Muscle layer of duodenum (tissue), 2 donors: ENCODE results near the gene PEAK3.

Source experiments
- H3K27ac ChIP-seq: one replicate; pipeline ENCODE4 v1.7.0; 2013; ENCODE audit warnings: mild to moderate bottlenecking, low read length
- H3K27me3 ChIP-seq: one replicate; pipeline ENCODE4 v1.7.0; 2013; ENCODE audit warnings: low read depth, mild to moderate bottlenecking, control low read depth, low read length
- H3K36me3 ChIP-seq, 2 donors: one replicate each; pipeline ENCODE4 v1.7.0; 2013; ENCODE audit warnings: low read length in 2 of 2, control low read depth in 1 of 2, mild to moderate bottlenecking in 1 of 2; ENCODE audit not compliant: insufficient read depth in 2 of 2, control insufficient read depth in 1 of 2
- H3K4me1 ChIP-seq, 2 donors: one replicate each; pipeline ENCODE4 v1.7.0; 2013; ENCODE audit warnings: low read length in 2 of 2, mild to moderate bottlenecking in 2 of 2, control low read depth in 1 of 2, moderate library complexity in 1 of 2; ENCODE audit not compliant: insufficient read depth in 2 of 2, control insufficient read depth in 1 of 2
- H3K4me3 ChIP-seq, 2 donors: one replicate each; pipeline ENCODE4 v1.7.0; 2013; ENCODE audit warnings: low read length in 2 of 2, low read depth in 1 of 2, mild to moderate bottlenecking in 1 of 2
- H3K9me3 ChIP-seq, 2 donors: one replicate each; pipeline ENCODE4 v1.7.0; 2013; ENCODE audit warnings: low read length in 2 of 2, control low read depth in 1 of 2, mild to moderate bottlenecking in 1 of 2; ENCODE audit not compliant: control insufficient read depth in 1 of 2
- donor health status: healthy.

The PEAK3 gene

DNA sequence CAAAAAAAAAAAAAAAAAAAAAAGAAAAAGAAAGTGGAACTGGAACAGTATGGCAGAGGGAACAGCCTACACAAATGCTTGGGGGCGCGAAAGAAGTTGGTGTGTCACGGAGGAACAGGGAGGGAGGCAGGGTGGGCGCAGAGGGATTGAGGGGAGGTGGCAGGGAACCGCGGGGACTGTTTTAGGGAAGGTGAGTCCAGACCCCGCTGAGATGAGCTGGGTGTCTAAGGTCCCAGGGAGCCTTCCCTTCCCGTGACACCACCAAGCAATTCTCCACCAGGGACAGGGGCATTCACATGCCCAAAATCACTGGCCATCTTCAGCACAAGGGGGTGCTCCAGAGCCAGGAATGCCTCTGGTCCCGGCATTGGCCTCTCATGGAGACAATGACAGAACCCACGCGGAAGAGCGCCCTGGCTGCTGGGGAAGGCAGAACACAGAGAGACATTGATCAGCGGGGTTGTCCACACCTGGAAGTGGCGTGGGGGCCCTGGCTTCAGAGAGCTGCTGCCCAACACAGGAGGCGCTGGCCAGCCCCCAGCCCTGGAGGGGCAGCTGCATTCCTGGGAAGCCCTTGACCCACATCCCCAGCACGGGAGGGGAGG is 6.9 kb downstream of the PEAK3 start:
- Histone ChIP-seq H3K4me3 (no peak overlapping the region), H3K36me3 (peaks cover 0 to 24% of the 10 kb centered on the region in 2 donors), H3K9me3 (no peaks in the 10 kb centered on the region), H3K27ac (no peak overlapping the region), H3K4me1 (peaks cover 9 to 54% of the 10 kb centered on the region in 2 donors), H3K27me3 (no peaks in the 10 kb centered on the region)

DNA sequence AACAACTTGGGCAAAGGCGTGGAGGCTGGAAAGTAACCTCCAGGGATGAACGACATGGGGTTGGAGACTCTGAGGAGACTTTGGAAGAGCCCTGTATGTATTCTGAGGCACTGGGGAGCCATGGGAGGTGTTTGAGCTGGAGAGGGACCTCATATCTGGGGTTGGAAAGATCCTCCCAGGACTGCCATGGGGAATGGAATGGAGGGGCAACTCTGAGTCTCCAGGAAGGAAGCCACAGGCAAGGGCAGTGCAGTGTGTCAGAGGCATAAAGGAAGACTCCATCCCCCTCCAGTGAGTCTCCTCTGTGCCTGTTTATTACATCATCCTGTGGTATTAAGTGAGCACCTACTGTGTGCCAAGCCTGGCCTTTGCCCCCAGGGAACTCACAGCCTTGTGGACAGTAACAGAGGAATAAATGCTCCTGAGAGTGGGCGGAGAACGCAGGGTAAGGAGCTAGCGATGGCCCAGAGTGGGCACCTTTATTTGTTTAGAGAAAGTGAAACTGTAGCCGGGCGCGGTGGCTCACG is 7.7 kb downstream of the PEAK3 start:
- peaks cover 0 to 24% of the 10 kb centered on the region in 2 donors for H3K36me3 ChIP-seq
- H3K4me1 ChIP-seq: peaks cover 9 to 54% of the 10 kb centered on the region in 2 donors
- H3K4me3 ChIP-seq: peak overlapping the region in 1 of 2 donors; percentile 51

DNA sequence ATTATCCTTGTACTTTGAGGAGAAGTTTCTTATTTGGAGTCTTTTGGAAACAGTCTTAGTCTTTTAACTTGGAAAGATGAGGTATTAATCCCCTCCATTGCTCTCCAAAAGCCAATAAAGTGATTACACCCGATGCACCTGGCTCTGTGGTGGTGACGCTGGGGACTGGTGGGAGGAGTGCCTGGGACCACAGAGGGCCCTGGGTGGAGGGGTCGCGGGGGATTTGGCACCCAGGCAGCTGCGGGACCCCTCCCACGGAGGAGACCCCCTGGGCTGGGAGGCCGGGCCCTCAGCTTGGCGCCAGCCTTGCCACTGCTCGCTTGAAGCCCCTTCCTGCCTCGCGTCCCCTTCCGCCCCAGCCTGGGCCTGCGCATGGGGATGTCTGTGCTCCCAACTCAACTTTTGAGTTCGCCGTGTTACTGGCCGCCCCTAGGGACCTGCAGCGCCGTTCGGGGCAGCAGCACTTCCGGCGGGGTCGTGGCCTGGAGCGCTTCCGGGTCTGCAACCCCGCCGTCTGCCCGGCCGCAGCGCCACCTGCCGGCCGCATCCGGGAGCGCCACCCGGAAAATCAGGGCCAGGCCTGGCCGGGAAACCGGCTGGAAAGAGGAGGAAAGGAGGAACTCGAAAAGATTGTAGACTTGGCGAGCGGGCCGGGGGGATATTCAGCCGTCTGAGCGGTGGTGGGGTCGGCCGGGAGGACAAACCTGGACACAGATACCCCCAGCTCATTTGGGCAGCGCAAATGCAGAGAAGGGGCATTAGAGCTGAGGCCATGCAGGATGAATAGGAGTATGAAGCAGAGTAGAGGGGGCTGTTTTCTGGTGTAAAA is 8.4 kb downstream of the PEAK3 start:
- no peaks in the 10 kb centered on the region for H3K27me3 ChIP-seq
- peak overlapping the region; percentile 51 for H3K27ac ChIP-seq
- H3K4me3 ChIP-seq: peak overlapping the region in 1 of 2 donors; percentile 51
- H3K36me3 ChIP-seq: peaks cover 0 to 24% of the 10 kb centered on the region in 2 donors
- H3K4me1 ChIP-seq: peaks cover 9 to 54% of the 10 kb centered on the region in 2 donors
- H3K9me3 ChIP-seq: no peaks in the 10 kb centered on the region

More for the DNA sequence above, 7.7 kb downstream of the PEAK3 start:
- Histone ChIP-seq H3K27ac (peak overlapping the region; percentile 51), H3K27me3 (no peaks in the 10 kb centered on the region), H3K9me3 (no peaks in the 10 kb centered on the region)

DNA sequence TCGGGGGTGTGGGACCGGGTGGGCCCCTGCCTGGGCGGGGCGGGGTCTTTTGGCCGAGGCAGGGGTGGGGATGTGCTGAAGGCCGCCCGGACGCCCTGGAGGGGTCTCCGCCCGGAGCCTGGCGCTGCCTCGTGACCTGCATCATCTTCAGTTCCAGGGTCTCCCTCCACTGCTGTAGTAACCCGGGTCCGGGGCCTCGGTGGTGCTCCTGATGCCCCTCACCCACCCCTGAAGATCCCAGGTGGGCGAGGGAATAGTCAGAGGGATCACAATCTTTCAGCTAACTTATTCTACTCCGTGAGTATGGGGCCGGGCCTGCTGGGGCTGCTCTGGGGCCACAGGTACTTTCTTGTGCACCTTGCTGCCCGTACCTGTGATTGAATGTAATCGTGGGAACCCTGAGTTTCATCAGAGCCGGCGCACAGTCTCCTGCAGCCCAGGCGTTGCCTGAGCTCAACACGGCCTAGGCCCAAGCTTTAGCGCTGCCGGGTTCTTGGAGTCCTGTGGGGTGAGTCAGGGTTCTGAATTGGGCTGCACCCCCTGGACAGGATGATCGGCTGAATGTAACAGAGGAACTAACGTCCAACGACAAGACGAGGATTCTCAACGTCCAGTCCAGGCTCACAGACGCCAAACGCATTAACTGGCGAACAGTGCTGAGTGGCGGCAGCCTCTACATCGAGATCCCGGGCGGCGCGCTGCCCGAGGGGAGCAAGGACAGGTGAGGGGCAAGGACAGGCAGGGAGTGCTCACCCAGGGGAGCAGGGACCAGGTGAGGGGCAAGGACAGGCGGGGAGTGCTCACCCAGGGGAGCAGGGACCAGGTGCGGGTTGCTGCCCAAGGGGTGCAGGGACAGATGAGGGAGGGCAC is 10.5 kb downstream of the PEAK3 start:
- Histone ChIP-seq H3K27ac (peak overlapping the region; percentile 87), H3K36me3 (peaks cover 0 to 24% of the 10 kb centered on the region in 2 donors), H3K27me3 (no peaks in the 10 kb centered on the region), H3K9me3 (no peaks in the 10 kb centered on the region), H3K4me1 (peaks cover 9 to 58% of the 10 kb centered on the region in 2 donors), H3K4me3 (peak overlapping the region; percentile 70 to 99)

DNA sequence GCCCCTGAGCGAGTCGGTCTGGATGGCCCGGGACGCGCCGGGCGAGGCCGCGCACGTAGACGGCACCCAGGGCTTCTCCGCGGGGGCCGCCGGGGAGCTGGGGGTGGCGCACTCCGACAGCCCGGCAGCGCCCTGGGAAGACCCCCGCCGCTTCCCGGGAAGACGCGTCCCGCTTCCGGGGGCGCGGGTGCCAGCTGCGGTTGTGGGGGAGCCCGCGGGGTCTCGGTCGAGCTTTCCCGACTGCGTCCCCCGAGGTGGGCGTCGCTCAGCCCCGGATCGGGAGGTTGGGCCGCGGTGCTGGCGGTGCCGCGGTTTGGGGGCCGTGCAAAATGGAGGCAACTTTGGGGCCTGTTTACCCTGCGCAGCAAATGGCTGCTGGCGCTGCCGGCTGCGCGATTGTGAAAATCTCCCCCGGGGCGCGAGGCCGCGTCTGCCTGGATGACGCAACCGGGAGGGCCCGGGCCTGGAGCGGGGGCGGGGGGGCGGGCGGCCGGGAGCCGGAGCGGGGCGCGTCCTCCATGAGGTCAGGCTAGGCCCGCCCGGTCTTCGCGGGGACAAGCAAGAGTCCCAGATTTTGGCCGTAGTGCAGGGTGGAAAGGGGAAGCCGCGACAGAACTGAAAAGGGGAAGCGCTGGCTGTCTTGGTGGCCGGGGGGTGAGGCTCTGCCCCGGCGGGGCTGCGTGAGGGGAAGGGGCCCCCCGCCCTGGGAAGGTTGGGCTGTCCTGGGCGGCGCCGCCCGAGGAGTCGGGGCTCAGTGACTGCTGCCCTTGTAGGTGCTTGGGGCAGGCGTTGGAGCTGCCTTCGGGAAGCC is 11.3 kb downstream of the PEAK3 start:
- Histone ChIP-seq H3K9me3 (no peaks in the 10 kb centered on the region), H3K27ac (peak overlapping the region; percentile 87), H3K4me1 (peaks cover 9 to 52% of the 10 kb centered on the region in 2 donors), H3K36me3 (peaks cover 0 to 19% of the 10 kb centered on the region in 2 donors), H3K27me3 (no peaks in the 10 kb centered on the region), H3K4me3 (peak overlapping the region; percentile 76 to 99)

DNA sequence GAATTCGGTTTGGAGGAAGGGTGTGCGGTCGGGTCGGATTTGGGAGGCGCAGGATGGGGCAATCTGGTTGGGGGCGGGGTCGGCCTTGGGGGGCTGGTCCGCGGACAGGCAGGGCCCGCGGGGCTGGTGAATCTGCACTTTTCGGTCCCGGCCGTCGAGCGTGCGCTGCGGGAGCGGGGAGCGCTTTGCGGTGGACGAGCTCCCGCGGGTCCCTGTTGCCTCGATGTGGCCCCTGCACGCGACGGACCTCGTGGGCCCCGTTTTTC is 11.9 kb downstream of the PEAK3 start:
- H3K4me1 ChIP-seq: peaks cover 9 to 47% of the 10 kb centered on the region in 2 donors
- peak overlapping the region; percentile 84 for H3K27ac ChIP-seq
- no peaks in the 10 kb centered on the region for H3K9me3 ChIP-seq
- H3K4me3 ChIP-seq: peak overlapping the region; percentile 76 to 99
- H3K27me3 ChIP-seq: no peaks in the 10 kb centered on the region
- H3K36me3 ChIP-seq: peaks cover 0 to 19% of the 10 kb centered on the region in 2 donors

DNA sequence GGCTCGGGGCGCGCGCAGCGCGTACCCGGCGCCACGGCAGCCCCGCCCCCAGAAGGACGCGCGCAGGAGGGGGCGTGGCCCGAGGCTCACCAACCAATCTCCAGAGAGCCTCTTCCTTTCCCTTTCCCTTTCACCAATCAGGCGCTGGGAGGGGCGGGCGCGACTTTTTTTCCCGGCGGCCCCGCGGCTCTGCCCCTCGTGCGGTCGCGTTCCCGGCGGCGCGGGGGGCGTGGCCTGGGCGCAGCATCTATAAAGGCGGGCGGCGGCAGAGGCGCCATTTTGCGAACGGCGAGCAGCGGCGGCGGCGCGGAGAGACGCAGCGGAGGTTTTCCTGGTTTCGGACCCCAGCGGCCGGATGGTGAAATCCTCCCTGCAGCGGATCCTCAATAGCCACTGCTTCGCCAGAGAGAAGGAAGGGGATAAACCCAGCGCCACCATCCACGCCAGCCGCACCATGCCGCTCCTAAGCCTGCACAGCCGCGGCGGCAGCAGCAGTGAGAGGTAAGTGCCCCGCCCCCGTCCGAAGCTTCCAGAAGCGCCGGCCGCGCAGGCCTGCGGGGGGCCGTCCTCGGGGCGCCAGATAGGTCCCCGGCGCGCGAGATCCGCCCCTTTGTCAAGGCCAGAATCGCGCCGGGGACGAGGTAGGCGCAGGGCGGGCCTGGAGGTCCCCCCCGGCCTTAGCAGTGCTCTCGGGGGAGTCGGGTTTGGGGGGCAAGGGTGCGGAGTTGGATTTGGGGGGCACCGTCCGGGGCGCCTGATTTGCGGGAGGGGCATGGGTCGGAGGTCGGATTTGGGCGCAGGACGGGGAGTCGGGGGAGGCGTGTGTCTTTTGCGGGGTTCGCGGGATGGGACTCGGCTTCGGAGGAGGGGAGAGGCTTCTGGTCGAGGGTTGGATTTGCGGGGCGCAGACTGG is 12.5 kb downstream of the PEAK3 start:
- Histone ChIP-seq H3K9me3 (no peaks in the 10 kb centered on the region), H3K4me3 (peak overlapping the region; percentile 76 to 99), H3K27ac (peak overlapping the region; percentile 84), H3K4me1 (peaks cover 9 to 44% of the 10 kb centered on the region in 2 donors), H3K36me3 (peaks cover 0 to 19% of the 10 kb centered on the region in 2 donors), H3K27me3 (no peaks in the 10 kb centered on the region)

DNA sequence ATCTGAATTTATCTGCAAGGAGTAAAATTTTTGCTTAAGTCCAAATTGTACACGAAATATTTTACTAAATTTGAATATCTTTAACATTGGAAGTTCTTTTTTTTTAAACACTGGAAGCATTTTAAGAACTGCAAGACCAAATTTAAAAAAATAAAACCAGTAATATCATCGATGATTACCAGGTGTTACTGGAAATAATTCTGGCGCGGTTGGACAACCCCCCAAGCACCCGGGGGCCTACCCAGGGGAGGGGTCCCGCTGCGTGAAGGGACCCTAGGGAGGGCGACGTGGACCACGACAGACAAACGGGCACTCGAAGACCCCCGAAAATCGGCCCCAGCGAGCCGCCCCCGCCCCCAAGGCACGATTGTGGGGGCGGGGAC is 13.1 kb downstream of the PEAK3 start:
- no peaks in the 10 kb centered on the region for H3K9me3 ChIP-seq
- H3K4me1 ChIP-seq: peaks cover 4 to 38% of the 10 kb centered on the region in 2 donors
- H3K36me3 ChIP-seq: peaks cover 0 to 19% of the 10 kb centered on the region in 2 donors

DNA sequence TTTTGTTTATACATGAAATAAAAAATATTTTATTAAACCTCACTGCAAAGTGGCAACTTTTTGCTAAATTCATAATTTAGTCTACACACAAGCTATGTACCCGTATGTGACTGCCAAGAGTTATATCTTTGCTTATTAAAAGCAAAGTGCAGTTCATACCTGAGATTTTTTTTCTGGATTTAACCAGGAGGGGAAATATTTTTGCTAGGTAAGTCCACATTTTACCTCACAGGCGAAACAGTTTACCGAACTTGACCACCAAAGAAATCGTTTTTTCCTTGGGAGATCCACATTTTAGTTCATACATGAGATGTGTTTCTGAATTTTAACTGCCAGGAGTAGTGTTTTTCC is 13.5 kb downstream of the PEAK3 start:
- H3K4me3 ChIP-seq: peak overlapping the region; percentile 67 to 99
- no peaks in the 10 kb centered on the region for H3K27me3 ChIP-seq
- peak overlapping the region; percentile 40 for H3K27ac ChIP-seq
- H3K4me1 ChIP-seq: peaks cover 4 to 35% of the 10 kb centered on the region in 2 donors
- peaks cover 0 to 18% of the 10 kb centered on the region in 2 donors for H3K36me3 ChIP-seq
- no peaks in the 10 kb centered on the region for H3K9me3 ChIP-seq

More for the DNA sequence above, 13.1 kb downstream of the PEAK3 start:
- H3K27me3 ChIP-seq: no peaks in the 10 kb centered on the region
- H3K4me3 ChIP-seq: peak overlapping the region; percentile 67 to 99
- peak overlapping the region; percentile 40 for H3K27ac ChIP-seq
